IMR-90 (cell line): Measurements from ENCODE around the gene ZNF507. TPM values are rescaled to one million over a fixed set of nuclear protein-coding genes. Genes with fewer than 3 reads are reported as not detected.

Source experiments
- ATAC-seq: fragments of 200-7000 bp; cut with Tn5 transposase; 2 replicates; pipeline ENCODE4 v1.9.1; 2020; ENCODE audit warnings: low read depth, mild to moderate bottlenecking, moderate library complexity
- BruUV-seq: library from RNA; stranded (reverse); fragments of 400-500 nt; replicated peaks from 2 replicates; lab custom pipeline; 2021; lab: Mats Ljungman, UMichigan
- CTCF ChIA-PET: fragments of 300-600 bp; formaldehyde crosslinking; extraction: SDS; loops from one replicate; lab custom pipeline; 2021; ENCODE audit warnings: antibody characterized with exemption; lab: Yijun Ruan, JAX
- POLR2A ChIA-PET: fragments of 300-600 bp; sonication (Branson Sonifier 250); formaldehyde crosslinking; loops from one replicate; lab custom pipeline; 2022; ENCODE audit warnings: antibody characterized with exemption; ENCODE audit not compliant: unreplicated experiment; lab: Charles Lee
- DNase-seq: peaks from one replicate; pipeline ENCODE4 v3.0.0; 2013
- H2AFZ ChIP-seq: replicated peaks from 2 replicates; pipeline ENCODE3; 2013; ENCODE audit warnings: low read length, mild to moderate bottlenecking; ENCODE audit not compliant: poor library complexity
- H2AK5ac ChIP-seq: 2 replicates; pipeline ENCODE4 v1.6.1; 2013; ENCODE audit warnings: low read depth, low read length, inconsistent platforms
- H2AK9ac ChIP-seq: replicated peaks from 2 replicates; pipeline ENCODE3; 2013; ENCODE audit warnings: mild to moderate bottlenecking, low read depth, low read length, moderate library complexity; ENCODE audit not compliant: poor library complexity
- H2BK120ac ChIP-seq: 2 replicates; pipeline ENCODE4 v1.6.1; 2013; ENCODE audit warnings: low read depth, low read length, inconsistent platforms
- H2BK15ac ChIP-seq: 3 replicates; pipeline ENCODE4 v1.6.1; 2013; ENCODE audit warnings: low read depth, low read length, inconsistent platforms
- H2BK20ac ChIP-seq: 2 replicates; pipeline ENCODE4 v1.6.1; 2013; ENCODE audit warnings: low read depth, mild to moderate bottlenecking, inconsistent platforms, low read length, moderate library complexity
- H2BK5ac ChIP-seq: 2 replicates; pipeline ENCODE4 v1.6.1; 2013; ENCODE audit warnings: mild to moderate bottlenecking, low read depth, low read length, inconsistent platforms; ENCODE audit not compliant: poor library complexity, severe bottlenecking
- H3K14ac ChIP-seq: replicated peaks from 2 replicates; pipeline ENCODE4 v1.6.1; 2013; ENCODE audit warnings: low read depth, low read length, inconsistent platforms
- H3K18ac ChIP-seq: 2 replicates; pipeline ENCODE4 v1.6.1; 2013; ENCODE audit warnings: low read depth, low read length, control low read depth
- H3K23ac ChIP-seq: 2 replicates; pipeline ENCODE4 v1.6.1; 2013; ENCODE audit warnings: low read depth, low read length, inconsistent platforms
- H3K27ac ChIP-seq: 2 replicates; pipeline ENCODE4 v1.5.1; 2013; ENCODE audit warnings: mild to moderate bottlenecking, control low read depth, low read length; ENCODE audit not compliant: insufficient read depth
- H3K27me3 ChIP-seq: 2 replicates; pipeline ENCODE4 v1.6.1; 2013; ENCODE audit warnings: low read length; ENCODE audit not compliant: control insufficient read depth, insufficient read depth
- H3K36me3 ChIP-seq: 2 replicates; pipeline ENCODE4 v1.6.1; 2013; ENCODE audit warnings: low read length, mixed read lengths; ENCODE audit not compliant: control insufficient read depth, insufficient read depth
- H3K4ac ChIP-seq: 2 replicates; pipeline ENCODE4 v1.6.1; 2013; ENCODE audit warnings: low read depth, low read length, inconsistent platforms
- H3K4me1 ChIP-seq: 2 replicates; pipeline ENCODE4 v1.6.1; 2013; ENCODE audit warnings: low read length, mixed read lengths; ENCODE audit not compliant: control insufficient read depth, insufficient read depth
- H3K4me2 ChIP-seq: 2 replicates; pipeline ENCODE4 v1.6.1; 2013; ENCODE audit warnings: low read depth, mild to moderate bottlenecking, control low read depth, low read length, moderate library complexity
- H3K4me3 ChIP-seq: 2 replicates; pipeline ENCODE4 v1.5.1; 2013; ENCODE audit warnings: low read depth, mild to moderate bottlenecking, control low read depth, low read length, moderate library complexity; ENCODE audit not compliant: insufficient read depth
- H3K56ac ChIP-seq: 2 replicates; pipeline ENCODE4 v1.6.1; 2013; ENCODE audit warnings: low read length, inconsistent platforms; ENCODE audit not compliant: insufficient read depth; ENCODE audit errors: extremely low read depth
- H3K79me1 ChIP-seq, 2 experiments: 2 replicates each; pipeline ENCODE4 v1.6.1; 2013; ENCODE audit warnings: low read length in 2 of 2, inconsistent platforms in 1 of 2, low read depth in 1 of 2
- H3K9ac ChIP-seq: 2 replicates; pipeline ENCODE4 v1.6.1; 2013; ENCODE audit warnings: low read depth, low read length, control low read depth
- H3K9me1 ChIP-seq: 2 replicates; pipeline ENCODE4 v1.6.1; 2013; ENCODE audit warnings: low read length, inconsistent platforms; ENCODE audit not compliant: insufficient read depth
- H3K9me3 ChIP-seq: 2 replicates; pipeline ENCODE4 v1.6.1; 2013; ENCODE audit warnings: low read length; ENCODE audit not compliant: control insufficient read depth, insufficient read depth
- H4K20me1 ChIP-seq: 2 replicates; pipeline ENCODE4 v1.6.1; 2013; ENCODE audit warnings: low read length, inconsistent platforms; ENCODE audit not compliant: insufficient read depth
- H4K5ac ChIP-seq: 2 replicates; pipeline ENCODE4 v1.6.1; 2013; ENCODE audit warnings: mild to moderate bottlenecking, low read depth, low read length, control low read depth
- H4K8ac ChIP-seq, 2 experiments: 2 replicates each; pipeline ENCODE4 v1.6.1; 2013; ENCODE audit warnings: low read depth in 2 of 2, low read length in 2 of 2, control low read depth in 1 of 2, inconsistent platforms in 1 of 2
- H4K91ac ChIP-seq: 2 replicates; pipeline ENCODE4 v1.6.1; 2013; ENCODE audit warnings: low read depth, low read length, inconsistent platforms; ENCODE audit not compliant: insufficient read depth
- BHLHE40 ChIP-seq: fragments of 150-350 bp; IDR thresholded peaks from 2 replicates; pipeline ENCODE4 v1.6.1; 2016; ENCODE audit warnings: mild to moderate bottlenecking, low read depth, low read length
- CEBPB ChIP-seq: IDR thresholded peaks from 2 replicates; pipeline ENCODE4 v1.6.1; 2012; ENCODE audit warnings: low read depth, low read length, improper control_type of control experiment
- CHD1 ChIP-seq: IDR thresholded peaks from 2 replicates; pipeline ENCODE4 v1.6.1; 2012; ENCODE audit warnings: low read depth, low read length, improper control_type of control experiment
- CTCF ChIP-seq: conservative IDR thresholded peaks from 2 replicates; pipeline ENCODE4 v1.5.1; 2012; ENCODE audit warnings: mild to moderate bottlenecking, low read depth, low read length, improper control_type of control experiment
- MAFK ChIP-seq: IDR thresholded peaks from 2 replicates; pipeline ENCODE4 v1.6.1; 2012; ENCODE audit warnings: low read depth, low read length, improper control_type of control experiment
- MXI1 ChIP-seq: IDR thresholded peaks from 2 replicates; pipeline ENCODE4 v1.6.1; 2012; ENCODE audit warnings: low read depth, mild to moderate bottlenecking, low read length, moderate library complexity, borderline replicate concordance
- POLR2A ChIP-seq: IDR thresholded peaks from 2 replicates; pipeline ENCODE4 v1.6.1; 2012; ENCODE audit warnings: mild to moderate bottlenecking, low read depth, low read length
- RCOR1 ChIP-seq: IDR thresholded peaks from 2 replicates; pipeline ENCODE4 v1.6.1; 2012; ENCODE audit warnings: mild to moderate bottlenecking, low read length, improper control_type of control experiment; ENCODE audit not compliant: insufficient replicate concordance
- RFX5 ChIP-seq: IDR thresholded peaks from 2 replicates; pipeline ENCODE4 v1.8.0; 2012; ENCODE audit warnings: low read depth, mild to moderate bottlenecking, low read length, moderate library complexity
- SMC3 ChIP-seq: fragments of 150-350 bp; IDR thresholded peaks from 2 replicates; pipeline ENCODE4 v1.6.1; 2016; ENCODE audit warnings: low read depth, mild to moderate bottlenecking, antibody characterized with exemption, low read length, moderate library complexity
- USF2 ChIP-seq: fragments of 150-350 bp; IDR thresholded peaks from 2 replicates; pipeline ENCODE4 v1.6.1; 2017; ENCODE audit warnings: mild to moderate bottlenecking, antibody characterized with exemption, low read length, low read depth
- WGBS, 2 experiments: methylation state at CpG; one replicate each; pipeline versions ENCODE4 v1.1.5 to v1.1.7; 2013; ENCODE audit warnings: missing lambda C conversion rate in 2 of 2; ENCODE audit not compliant: insufficient read length in 1 of 2; ENCODE audit errors: extremely low coverage in 2 of 2; 5-methylcytosine and 5-hydroxymethylcytosine counted together
- dilution Hi-C: fragments of 300-500 bp; cut with HindIII; formaldehyde crosslinking; loops from one replicate; pipeline ENCODE4 v1.14.3; 2018; ENCODE audit warnings: low sequenced_read_pairs; ENCODE audit not compliant: unreplicated experiment
- in situ Hi-C: fragments of 300-500 bp; cut with MboI; formaldehyde crosslinking; loops from 3 replicates; pipeline ENCODE4 v1.14.3; 2019; ENCODE audit warnings: low sequenced_read_pairs, inconsistent platforms, mixed read lengths
- intact Hi-C: fragments of 100-400 bp; cut with micrococcal nuclease; formaldehyde crosslinking; loops from 2 replicates; pipeline ENCODE4 v1.10.0; 2022
- polyA plus RNA-seq, 3 experiments: library from polyadenylated mRNA; depleted of rRNA; stranded (reverse); fragments of >200 nt; gene quantifications; 2 replicates each; pipeline ENCODE4 v1.2.3, GENCODE V29; 2012; ENCODE audit warnings: low replicate concordance in 1 of 3
- total RNA-seq: library from RNA; depleted of rRNA; stranded (reverse); fragments of >200 nt; gene quantifications from 2 replicates; pipeline ENCODE4 v1.2.3, GENCODE V29; 2012

Gene ZNF507
- total and polyA plus RNA-seq, 2 of the 4 experiments (the other 2 are of a cell fraction), result 9.6 to 19.9 TPM

- H3K9ac ChIP-seq, result no peak overlapping the region
- no peak overlapping the region for H2BK20ac ChIP-seq
- H3K27ac ChIP-seq, result no peak overlapping the region
- H3K4me1 ChIP-seq, result peaks cover 5% of the 10 kb centered on the region; the same call in 1 of the 2 replicates
- H4K5ac ChIP-seq, result no peak overlapping the region
- in situ Hi-C loops, result loop anchor here (25.0 kb wide), 1 partner anchor 1025 kb away; the partner anchor contains the start of gene TSHZ3
- CTCF ChIA-PET, result no interaction called here
- POLR2A ChIA-PET, result no interaction called here
- no peaks in the 10 kb centered on the region for H3K9me3 ChIP-seq
- H3K18ac ChIP-seq, result no peak overlapping the region
- WGBS, 2 experiments, result no CpG with 5 or more reads among the region's 5 CpGs
- peaks cover 33% of the 10 kb centered on the region for H3K36me3 ChIP-seq
- TF ChIP-seq MAFK (no peak), CTCF (no peak), BHLHE40 (no peak), MXI1 (no peak), RCOR1 (no peak), RFX5 (no peak), CHD1 (no peak), USF2 (no peak), POLR2A (no peak), SMC3 (no peak), CEBPB (no peak)
- H3K9me1 ChIP-seq, result no peaks in the 10 kb centered on the region
- no peak overlapping the region for H2BK15ac ChIP-seq
- no peak overlapping the region for H3K56ac ChIP-seq
- BruUV-seq, result no TSS peak
- no peak overlapping the region for H2AK9ac ChIP-seq
- no peak overlapping the region for H3K4ac ChIP-seq
- H4K8ac ChIP-seq, result no peak overlapping the region
- dilution Hi-C loops, result no loop called here
- no peak overlapping the region for H2BK5ac ChIP-seq
- H3K4me2 ChIP-seq, result no peak overlapping the region
- DNase-seq, result no peak
- no peak overlapping the region for H3K14ac ChIP-seq
- H4K91ac ChIP-seq, result no peak overlapping the region
- ATAC-seq, result no peak
- H3K23ac ChIP-seq, result no peak overlapping the region
- H3K4me3 ChIP-seq, result no peak overlapping the region
- H4K20me1 ChIP-seq, result peaks cover 11% of the 10 kb centered on the region; the same call in 1 of the 2 replicates
- H2AK5ac ChIP-seq, result no peak overlapping the region
- no peak overlapping the region for H2AFZ ChIP-seq
- H3K27me3 ChIP-seq, result no peaks in the 10 kb centered on the region
- H3K79me1 ChIP-seq, result peaks cover 25 to 46% of the 10 kb centered on the region in 2 experiments
- intact Hi-C loops, result no loop called here
- no peak overlapping the region for H2BK120ac ChIP-seq
Observed at GRCh38 chr19:32362318-32362691, 16.9 kb downstream of the ZNF507 start.
